GM23338 (cell line): ENCODE results near the gene YWHAQ. TPM values are rescaled to one million over a fixed set of nuclear protein-coding genes. Genes with fewer than 3 reads are reported as not detected.

Experiments
- ATAC-seq: fragments of 200-7000 bp; cut with Tn5 transposase; 3 replicates; pipeline ENCODE4 v1.9.1; 2020
- DNase-seq: peaks from one replicate; pipeline ENCODE4 v3.0.0-alpha.2; 2015; ENCODE audit warnings: low spot score
- H2AFZ ChIP-seq: fragments of 200-600 bp; sonication (generic); 2 replicates; pipeline ENCODE4 v1.8.0; 2016; ENCODE audit warnings: antibody characterized with exemption, mild to moderate bottlenecking, moderate library complexity
- H3F3A ChIP-seq: fragments of 200-600 bp; sonication (generic); replicated peaks from 2 replicates; pipeline ENCODE4 v1.8.0; 2017; ENCODE audit warnings: antibody characterized with exemption, mixed run types, low read depth
- H3K27ac ChIP-seq: fragments of 200-600 bp; sonication (generic); 2 replicates; pipeline ENCODE4 v1.6.1; 2016; ENCODE audit warnings: low read depth
- H3K27me3 ChIP-seq: fragments of 200-600 bp; sonication (generic); 2 replicates; pipeline ENCODE4 v1.8.0; 2016; ENCODE audit warnings: mild to moderate bottlenecking, mixed run types, moderate library complexity; ENCODE audit not compliant: insufficient read depth
- H3K36me3 ChIP-seq: fragments of 200-600 bp; sonication (generic); 2 replicates; pipeline ENCODE4 v1.8.0; 2016; ENCODE audit warnings: mild to moderate bottlenecking; ENCODE audit not compliant: insufficient read depth
- H3K4me1 ChIP-seq: fragments of 200-600 bp; sonication (generic); 2 replicates; pipeline ENCODE4 v1.8.0; 2016; ENCODE audit warnings: mild to moderate bottlenecking, moderate library complexity; ENCODE audit not compliant: insufficient read depth
- H3K4me2 ChIP-seq: fragments of 200-600 bp; sonication (generic); 2 replicates; pipeline ENCODE4 v1.7.1; 2017; ENCODE audit warnings: mixed run types
- H3K4me3 ChIP-seq: fragments of 200-600 bp; sonication (generic); 2 replicates; pipeline ENCODE4 v1.6.1; 2016; ENCODE audit warnings: mixed run types
- H3K79me2 ChIP-seq: fragments of 200-600 bp; sonication (generic); replicated peaks from 2 replicates; pipeline ENCODE4 v1.8.0; 2017; ENCODE audit warnings: mild to moderate bottlenecking; ENCODE audit not compliant: insufficient read depth
- H3K9me2 ChIP-seq: fragments of 200-600 bp; sonication (generic); 2 replicates; pipeline ENCODE4 v1.8.0; 2017; ENCODE audit not compliant: insufficient read depth
- H4K20me1 ChIP-seq: fragments of 200-600 bp; sonication (generic); replicated peaks from 2 replicates; pipeline ENCODE4 v1.8.0; 2017; ENCODE audit warnings: mild to moderate bottlenecking; ENCODE audit not compliant: insufficient read depth
- H3K27ac Mint-ChIP-seq: 2 replicates; pipeline ENCODE4 v1.8.0; 2020; ENCODE audit warnings: inconsistent platforms, mild to moderate bottlenecking, moderate library complexity, mixed read lengths
- H3K27me3 Mint-ChIP-seq: 3 replicates; pipeline ENCODE4 v1.8.0; 2022; ENCODE audit warnings: low read depth, mild to moderate bottlenecking, moderate library complexity, mixed read lengths, inconsistent platforms; ENCODE audit not compliant: insufficient read depth, poor library complexity
- H3K36me3 Mint-ChIP-seq: 3 replicates; pipeline ENCODE4 v1.8.0; 2021; ENCODE audit warnings: low read depth, mild to moderate bottlenecking, inconsistent platforms, moderate library complexity, mixed read lengths
- H3K4me1 Mint-ChIP-seq: 3 replicates; pipeline ENCODE4 v1.8.0; 2020; ENCODE audit warnings: mild to moderate bottlenecking, inconsistent platforms, mixed read lengths
- H3K4me3 Mint-ChIP-seq: 3 replicates; pipeline ENCODE4 v1.8.0; 2021; ENCODE audit warnings: moderate library complexity, mild to moderate bottlenecking, inconsistent platforms, mixed read lengths
- H3K9me3 Mint-ChIP-seq: 3 replicates; pipeline ENCODE4 v1.8.0; 2020; ENCODE audit warnings: moderate library complexity, mild to moderate bottlenecking, inconsistent platforms, mixed read lengths
- CTCF ChIP-seq, 2 experiments: fragments of 200-600 bp in 1 of 2; sonication (generic) in 1 of 2; conservative IDR thresholded peaks; 2 replicates each; pipeline versions ENCODE4 v1.5.1 to v1.6.1; 2016 to 2017; ENCODE audit warnings: antibody characterized with exemption in 2 of 2, low read depth in 2 of 2, mild to moderate bottlenecking in 2 of 2, moderate library complexity in 1 of 2
- ETS1 ChIP-seq: IDR thresholded peaks from 2 replicates; pipeline ENCODE4 v1.6.1; 2016; ENCODE audit warnings: antibody characterized with exemption
- polyA plus RNA-seq: library from polyadenylated mRNA; unstranded; fragments of >200 nt; fragmentation: Nextera tagmentation; extraction: Ambion mirVana; gene quantifications from 2 replicates; pipeline ENCODE4 v1.2.1, GENCODE V29; 2016
- total RNA-seq: library from RNA; depleted of rRNA; stranded (reverse); fragments of >200 nt; shearing (Covaris generic); gene quantifications from 2 replicates; pipeline ENCODE4 v1.2.3, GENCODE V29; 2014
- TF ChIP-seq, protein P1 (sequence below): fragments of 250-450 bp; sonication (Bioruptor Pico); IDR thresholded peaks from 2 replicates; pipeline ENCODE4 v1.5.0; 2020; ENCODE audit warnings: mild to moderate bottlenecking, moderate library complexity

Gene YWHAQ
- total and polyA plus RNA-seq, 2 experiments from 2014 or later, result 295 to 464 TPM

- TF ChIP-seq, protein P1, sequence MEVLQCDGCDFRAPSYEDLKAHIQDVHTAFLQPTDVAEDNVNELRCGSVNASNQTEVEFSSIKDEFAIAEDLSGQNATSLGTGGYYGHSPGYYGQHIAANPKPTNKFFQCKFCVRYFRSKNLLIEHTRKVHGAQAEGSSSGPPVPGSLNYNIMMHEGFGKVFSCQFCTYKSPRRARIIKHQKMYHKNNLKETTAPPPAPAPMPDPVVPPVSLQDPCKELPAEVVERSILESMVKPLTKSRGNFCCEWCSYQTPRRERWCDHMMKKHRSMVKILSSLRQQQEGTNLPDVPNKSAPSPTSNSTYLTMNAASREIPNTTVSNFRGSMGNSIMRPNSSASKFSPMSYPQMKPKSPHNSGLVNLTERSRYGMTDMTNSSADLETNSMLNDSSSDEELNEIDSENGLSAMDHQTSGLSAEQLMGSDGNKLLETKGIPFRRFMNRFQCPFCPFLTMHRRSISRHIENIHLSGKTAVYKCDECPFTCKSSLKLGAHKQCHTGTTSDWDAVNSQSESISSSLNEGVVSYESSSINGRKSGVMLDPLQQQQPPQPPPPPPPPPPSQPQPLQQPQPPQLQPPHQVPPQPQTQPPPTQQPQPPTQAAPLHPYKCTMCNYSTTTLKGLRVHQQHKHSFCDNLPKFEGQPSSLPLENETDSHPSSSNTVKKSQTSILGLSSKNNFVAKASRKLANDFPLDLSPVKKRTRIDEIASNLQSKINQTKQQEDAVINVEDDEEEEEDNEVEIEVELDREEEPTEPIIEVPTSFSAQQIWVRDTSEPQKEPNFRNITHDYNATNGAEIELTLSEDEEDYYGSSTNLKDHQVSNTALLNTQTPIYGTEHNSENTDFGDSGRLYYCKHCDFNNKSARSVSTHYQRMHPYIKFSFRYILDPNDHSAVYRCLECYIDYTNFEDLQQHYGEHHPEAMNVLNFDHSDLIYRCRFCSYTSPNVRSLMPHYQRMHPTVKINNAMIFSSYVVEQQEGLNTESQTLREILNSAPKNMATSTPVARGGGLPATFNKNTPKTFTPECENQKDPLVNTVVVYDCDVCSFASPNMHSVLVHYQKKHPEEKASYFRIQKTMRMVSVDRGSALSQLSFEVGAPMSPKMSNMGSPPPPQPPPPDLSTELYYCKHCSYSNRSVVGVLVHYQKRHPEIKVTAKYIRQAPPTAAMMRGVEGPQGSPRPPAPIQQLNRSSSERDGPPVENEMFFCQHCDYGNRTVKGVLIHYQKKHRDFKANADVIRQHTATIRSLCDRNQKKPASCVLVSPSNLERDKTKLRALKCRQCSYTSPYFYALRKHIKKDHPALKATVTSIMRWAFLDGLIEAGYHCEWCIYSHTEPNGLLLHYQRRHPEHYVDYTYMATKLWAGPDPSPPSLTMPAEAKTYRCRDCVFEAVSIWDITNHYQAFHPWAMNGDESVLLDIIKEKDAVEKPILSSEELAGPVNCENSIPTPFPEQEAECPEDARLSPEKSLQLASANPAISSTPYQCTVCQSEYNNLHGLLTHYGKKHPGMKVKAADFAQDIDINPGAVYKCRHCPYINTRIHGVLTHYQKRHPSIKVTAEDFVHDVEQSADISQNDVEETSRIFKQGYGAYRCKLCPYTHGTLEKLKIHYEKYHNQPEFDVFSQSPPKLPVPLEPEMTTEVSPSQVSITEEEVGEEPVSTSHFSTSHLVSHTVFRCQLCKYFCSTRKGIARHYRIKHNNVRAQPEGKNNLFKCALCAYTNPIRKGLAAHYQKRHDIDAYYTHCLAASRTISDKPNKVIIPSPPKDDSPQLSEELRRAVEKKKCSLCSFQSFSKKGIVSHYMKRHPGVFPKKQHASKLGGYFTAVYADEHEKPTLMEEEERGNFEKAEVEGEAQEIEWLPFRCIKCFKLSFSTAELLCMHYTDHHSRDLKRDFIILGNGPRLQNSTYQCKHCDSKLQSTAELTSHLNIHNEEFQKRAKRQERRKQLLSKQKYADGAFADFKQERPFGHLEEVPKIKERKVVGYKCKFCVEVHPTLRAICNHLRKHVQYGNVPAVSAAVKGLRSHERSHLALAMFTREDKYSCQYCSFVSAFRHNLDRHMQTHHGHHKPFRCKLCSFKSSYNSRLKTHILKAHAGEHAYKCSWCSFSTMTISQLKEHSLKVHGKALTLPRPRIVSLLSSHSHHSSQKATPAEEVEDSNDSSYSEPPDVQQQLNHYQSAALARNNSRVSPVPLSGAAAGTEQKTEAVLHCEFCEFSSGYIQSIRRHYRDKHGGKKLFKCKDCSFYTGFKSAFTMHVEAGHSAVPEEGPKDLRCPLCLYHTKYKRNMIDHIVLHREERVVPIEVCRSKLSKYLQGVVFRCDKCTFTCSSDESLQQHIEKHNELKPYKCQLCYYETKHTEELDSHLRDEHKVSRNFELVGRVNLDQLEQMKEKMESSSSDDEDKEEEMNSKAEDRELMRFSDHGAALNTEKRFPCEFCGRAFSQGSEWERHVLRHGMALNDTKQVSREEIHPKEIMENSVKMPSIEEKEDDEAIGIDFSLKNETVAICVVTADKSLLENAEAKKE, result no peak
Observed at GRCh38 chr2:9655441-9656269, 24.9 kb upstream of the YWHAQ start (continued).

- H4K20me1 ChIP-seq, result no peaks in the 10 kb centered on the region
- peaks cover 4% of the 10 kb centered on the region; the same call in 1 of the 2 replicates for H3K9me2 ChIP-seq
- H3K79me2 ChIP-seq, result no peaks in the 10 kb centered on the region
- Mint-ChIP-seq H3K27me3 (peaks cover 5% of the 10 kb centered on the region), H3K4me3 (no peak overlapping the region), H3K4me1 (peaks cover 6% of the 10 kb centered on the region; the same call in 2 of the 3 replicates), H3K9me3 (no peaks in the 10 kb centered on the region), H3K36me3 (no peaks in the 10 kb centered on the region), H3K27ac (no peak overlapping the region)
- no peaks in the 10 kb centered on the region for H3F3A ChIP-seq
- no peak overlapping the region for H3K4me3 ChIP-seq
- H3K4me1 ChIP-seq, result peaks cover 4% of the 10 kb centered on the region; the same call in 1 of the 2 replicates
- no peak overlapping the region for H3K4me2 ChIP-seq
- no peak for DNase-seq
- no peak overlapping the region for H3K27ac ChIP-seq
- H2AFZ ChIP-seq, result no peak overlapping the region
- no peak for ATAC-seq
- H3K27me3 ChIP-seq, result no peaks in the 10 kb centered on the region
- H3K36me3 ChIP-seq, result no peaks in the 10 kb centered on the region
- TF ChIP-seq ETS1 (no peak), CTCF (conservative IDR thresholded peaks at IDR 0.05; ENCODE audit: low read depth in 2 of 2) (no peak)
- TF ChIP-seq, protein P1, result no peak
Observed at GRCh38 chr2:9654452-9655100, 23.8 kb upstream of the YWHAQ start.
